ENCODE results near the gene RANBP17. TPM values are rescaled to one million over a fixed set of nuclear protein-coding genes. Genes with fewer than 3 reads are reported as not detected.

RANBP17 gene
- total and polyA plus RNA-seq, 9 of the 15 experiments (the other 6 are each of a cell fraction or from before 2014, with no cell fraction given): not detected

DNA sequence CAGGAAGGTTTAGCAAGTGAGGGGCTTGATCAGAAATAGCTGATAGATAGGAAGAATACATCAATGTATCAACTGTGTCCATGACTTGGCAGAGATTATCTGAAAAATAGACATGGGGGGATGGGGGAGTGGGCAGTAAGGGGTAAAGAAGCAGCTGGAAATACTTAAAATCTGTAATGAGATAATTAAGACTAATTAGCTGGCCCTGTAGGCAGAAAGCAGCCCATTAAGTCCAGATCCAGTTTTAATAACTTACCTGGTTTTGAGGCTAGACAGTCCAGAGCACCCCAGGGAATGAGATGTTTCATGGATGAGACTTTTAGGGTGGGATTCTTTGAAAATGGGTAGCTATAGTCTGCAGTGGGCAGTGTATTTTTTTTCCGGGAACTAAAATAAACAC lies 330.3 kb downstream of the RANBP17 start:
- Histone ChIP-seq H3K9ac (ENCODE audit: insufficient read depth in 1 of 2, low read depth in 2 of 2, low read length in 2 of 2) (no peak overlapping the region), H3K4me1 (replicated peaks in 1 of 2; ENCODE audit: control insufficient read depth in 2 of 2, insufficient read depth in 2 of 2, low read length in 2 of 2) (no peaks in the 10 kb centered on the region), H3K27ac (ENCODE audit: extremely low read depth, low read depth, low read length) (no peak overlapping the region), H3K27me3 (ENCODE audit: control insufficient read depth in 2 of 2, insufficient read depth in 2 of 2, low read length in 2 of 2) (no peaks in the 10 kb centered on the region), H3K4me3 (no peak overlapping the region), H3K36me3 (ENCODE audit: control insufficient read depth, insufficient read depth, low read length) (no peaks in the 10 kb centered on the region), H3K9me3 (replicated peaks; ENCODE audit: control insufficient read depth, insufficient read depth, low read depth, low read length) (no peaks in the 10 kb centered on the region), H3K4me2 (ENCODE audit: insufficient read depth, low read length) (no peak overlapping the region), H3K9me1 (ENCODE audit: control insufficient read depth, insufficient read depth, low read length) (no peaks in the 10 kb centered on the region), H3K79me2 (ENCODE audit: control insufficient read depth, insufficient read depth, low read length) (no peaks in the 10 kb centered on the region), H4K20me1 (replicated peaks; ENCODE audit: control insufficient read depth, insufficient read depth, low read length) (no peaks in the 10 kb centered on the region), H2AFZ (ENCODE audit: low read depth, low read length) (no peak overlapping the region)
- CTCF ChIA-PET (ENCODE audit: low intra/inter-chr PET ratio): no interaction called here
- TF ChIP-seq BRF1 (IDR thresholded peaks at IDR 0.05; ENCODE audit: borderline replicate concordance, extremely low read depth, insufficient read length) (no peak), MTA1 (IDR thresholded peaks at IDR 0.05; ENCODE audit: borderline replicate concordance) (no peak), HIVEP1 (CRISPR knock-in tag; IDR thresholded peaks at IDR 0.05) (no peak), SIN3B (IDR thresholded peaks at IDR 0.05; ENCODE audit: low read depth) (no peak), KDM1A (IDR thresholded peaks at IDR 0.05) (no peak), NUFIP1 (IDR thresholded peaks at IDR 0.05; ENCODE audit: partially characterized antibody) (no peak), MCM7 (IDR thresholded peaks at IDR 0.05) (no peak), XRCC3 (IDR thresholded peaks at IDR 0.05) (no peak), IRF2 (CRISPR knock-in tag; IDR thresholded peaks at IDR 0.05) (no peak), HDAC8 (tag; IDR thresholded peaks at IDR 0.05) (no peak), SUPT5H (IDR thresholded peaks at IDR 0.05) (no peak), ETS2 (tag; IDR thresholded peaks at IDR 0.05; ENCODE audit: borderline replicate concordance, poor library complexity, severe bottlenecking) (no peak), ZNF695 (CRISPR knock-in tag; IDR thresholded peaks at IDR 0.05) (no peak)
- TF ChIP-seq, protein P1, sequence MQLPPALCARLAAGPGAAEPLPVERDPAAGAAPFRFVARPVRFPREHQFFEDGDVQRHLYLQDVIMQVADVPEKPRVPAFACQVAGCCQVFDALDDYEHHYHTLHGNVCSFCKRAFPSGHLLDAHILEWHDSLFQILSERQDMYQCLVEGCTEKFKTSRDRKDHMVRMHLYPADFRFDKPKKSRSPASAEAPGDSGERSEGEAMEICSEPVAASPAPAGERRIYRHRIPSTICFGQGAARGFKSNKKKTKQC (CRISPR knock-in tag; IDR thresholded peaks at IDR 0.05): no peak
- TF ChIP-seq, protein P2, sequence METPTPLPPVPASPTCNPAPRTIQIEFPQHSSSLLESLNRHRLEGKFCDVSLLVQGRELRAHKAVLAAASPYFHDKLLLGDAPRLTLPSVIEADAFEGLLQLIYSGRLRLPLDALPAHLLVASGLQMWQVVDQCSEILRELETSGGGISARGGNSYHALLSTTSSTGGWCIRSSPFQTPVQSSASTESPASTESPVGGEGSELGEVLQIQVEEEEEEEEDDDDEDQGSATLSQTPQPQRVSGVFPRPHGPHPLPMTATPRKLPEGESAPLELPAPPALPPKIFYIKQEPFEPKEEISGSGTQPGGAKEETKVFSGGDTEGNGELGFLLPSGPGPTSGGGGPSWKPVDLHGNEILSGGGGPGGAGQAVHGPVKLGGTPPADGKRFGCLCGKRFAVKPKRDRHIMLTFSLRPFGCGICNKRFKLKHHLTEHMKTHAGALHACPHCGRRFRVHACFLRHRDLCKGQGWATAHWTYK (CRISPR knock-in tag; IDR thresholded peaks at IDR 0.05): no peak
- WGBS (ENCODE audit: insufficient coverage, low coverage, missing lambda C conversion rate): 0% methylated on average over 1 of the region's 1 CpG
- no TSS peak for BruUV-seq (replicated peaks)
- POLR2A ChIA-PET: no interaction called here
- ATAC-seq (no peak), FAIRE-seq (no peak), DNase-seq (ENCODE audit: extremely low read depth in 1 of 4, low spot score in 3 of 4) (no peak)
- in situ Hi-C loops (cut with MboI): no loop called here
- intact Hi-C loops (cut with micrococcal nuclease): no loop called here

Data from K562 (cell line).